GM23338 (cell line): ENCODE results near the gene SIL1. TPM values are rescaled to one million over a fixed set of nuclear protein-coding genes. Genes with fewer than 3 reads are reported as not detected.

Experiments used
- ATAC-seq: fragments of 200-7000 bp; cut with Tn5 transposase; 3 replicates; pipeline ENCODE4 v1.9.1; 2020
- DNase-seq: peaks from one replicate; pipeline ENCODE4 v3.0.0-alpha.2; 2015; ENCODE audit warnings: low spot score
- H2AFZ ChIP-seq: fragments of 200-600 bp; sonication (generic); 2 replicates; pipeline ENCODE4 v1.8.0; 2016; ENCODE audit warnings: antibody characterized with exemption, mild to moderate bottlenecking, moderate library complexity
- H3F3A ChIP-seq: fragments of 200-600 bp; sonication (generic); replicated peaks from 2 replicates; pipeline ENCODE4 v1.8.0; 2017; ENCODE audit warnings: antibody characterized with exemption, mixed run types, low read depth
- H3K27ac ChIP-seq: fragments of 200-600 bp; sonication (generic); 2 replicates; pipeline ENCODE4 v1.6.1; 2016; ENCODE audit warnings: low read depth
- H3K27me3 ChIP-seq: fragments of 200-600 bp; sonication (generic); 2 replicates; pipeline ENCODE4 v1.8.0; 2016; ENCODE audit warnings: mild to moderate bottlenecking, mixed run types, moderate library complexity; ENCODE audit not compliant: insufficient read depth
- H3K36me3 ChIP-seq: fragments of 200-600 bp; sonication (generic); 2 replicates; pipeline ENCODE4 v1.8.0; 2016; ENCODE audit warnings: mild to moderate bottlenecking; ENCODE audit not compliant: insufficient read depth
- H3K4me1 ChIP-seq: fragments of 200-600 bp; sonication (generic); 2 replicates; pipeline ENCODE4 v1.8.0; 2016; ENCODE audit warnings: mild to moderate bottlenecking, moderate library complexity; ENCODE audit not compliant: insufficient read depth
- H3K4me2 ChIP-seq: fragments of 200-600 bp; sonication (generic); 2 replicates; pipeline ENCODE4 v1.7.1; 2017; ENCODE audit warnings: mixed run types
- H3K4me3 ChIP-seq: fragments of 200-600 bp; sonication (generic); 2 replicates; pipeline ENCODE4 v1.6.1; 2016; ENCODE audit warnings: mixed run types
- H3K79me2 ChIP-seq: fragments of 200-600 bp; sonication (generic); replicated peaks from 2 replicates; pipeline ENCODE4 v1.8.0; 2017; ENCODE audit warnings: mild to moderate bottlenecking; ENCODE audit not compliant: insufficient read depth
- H3K9me2 ChIP-seq: fragments of 200-600 bp; sonication (generic); 2 replicates; pipeline ENCODE4 v1.8.0; 2017; ENCODE audit not compliant: insufficient read depth
- H4K20me1 ChIP-seq: fragments of 200-600 bp; sonication (generic); replicated peaks from 2 replicates; pipeline ENCODE4 v1.8.0; 2017; ENCODE audit warnings: mild to moderate bottlenecking; ENCODE audit not compliant: insufficient read depth
- H3K27ac Mint-ChIP-seq: 2 replicates; pipeline ENCODE4 v1.8.0; 2020; ENCODE audit warnings: inconsistent platforms, mild to moderate bottlenecking, moderate library complexity, mixed read lengths
- H3K27me3 Mint-ChIP-seq: 3 replicates; pipeline ENCODE4 v1.8.0; 2022; ENCODE audit warnings: low read depth, mild to moderate bottlenecking, moderate library complexity, mixed read lengths, inconsistent platforms; ENCODE audit not compliant: insufficient read depth, poor library complexity
- H3K36me3 Mint-ChIP-seq: 3 replicates; pipeline ENCODE4 v1.8.0; 2021; ENCODE audit warnings: low read depth, mild to moderate bottlenecking, inconsistent platforms, moderate library complexity, mixed read lengths
- H3K4me1 Mint-ChIP-seq: 3 replicates; pipeline ENCODE4 v1.8.0; 2020; ENCODE audit warnings: mild to moderate bottlenecking, inconsistent platforms, mixed read lengths
- H3K4me3 Mint-ChIP-seq: 3 replicates; pipeline ENCODE4 v1.8.0; 2021; ENCODE audit warnings: moderate library complexity, mild to moderate bottlenecking, inconsistent platforms, mixed read lengths
- H3K9me3 Mint-ChIP-seq: 3 replicates; pipeline ENCODE4 v1.8.0; 2020; ENCODE audit warnings: moderate library complexity, mild to moderate bottlenecking, inconsistent platforms, mixed read lengths
- CREB1 ChIP-seq: fragments of 250-450 bp; sonication (Bioruptor Pico); IDR thresholded peaks from 2 replicates; pipeline ENCODE4 v1.5.0; 2020; ENCODE audit warnings: low read depth, mild to moderate bottlenecking, moderate library complexity
- CTCF ChIP-seq, 2 experiments: fragments of 200-600 bp in 1 of 2; sonication (generic) in 1 of 2; conservative IDR thresholded peaks; 2 replicates each; pipeline versions ENCODE4 v1.5.1 to v1.6.1; 2016 to 2017; ENCODE audit warnings: antibody characterized with exemption in 2 of 2, low read depth in 2 of 2, mild to moderate bottlenecking in 2 of 2, moderate library complexity in 1 of 2
- ETS1 ChIP-seq: IDR thresholded peaks from 2 replicates; pipeline ENCODE4 v1.6.1; 2016; ENCODE audit warnings: antibody characterized with exemption
- EZH2 ChIP-seq: fragments of 200-600 bp; sonication (generic); IDR thresholded peaks from one replicate; pipeline ENCODE4 v1.8.0; 2017; ENCODE audit warnings: antibody characterized with exemption, mild to moderate bottlenecking, low read depth; ENCODE audit not compliant: unreplicated experiment
- EZH2phosphoT487 ChIP-seq: fragments of 200-600 bp; sonication (generic); IDR thresholded peaks from one replicate; pipeline ENCODE4 v1.8.1; 2018; ENCODE audit warnings: antibody characterized with exemption; ENCODE audit not compliant: unreplicated experiment
- JUNB ChIP-seq: IDR thresholded peaks from one replicate; pipeline ENCODE4 v1.6.1; 2016; ENCODE audit warnings: antibody characterized with exemption; ENCODE audit not compliant: unreplicated experiment
- NANOG ChIP-seq: IDR thresholded peaks from 2 replicates; pipeline ENCODE4 v1.6.1; 2016; ENCODE audit warnings: antibody characterized with exemption, borderline replicate concordance
- POLR2AphosphoS5 ChIP-seq: IDR thresholded peaks from 2 replicates; pipeline ENCODE4 v1.6.1; 2016; ENCODE audit warnings: antibody characterized with exemption, low read depth
- REST ChIP-seq: IDR thresholded peaks from one replicate; pipeline ENCODE4 v1.6.1; 2018; ENCODE audit warnings: antibody characterized with exemption; ENCODE audit not compliant: unreplicated experiment
- STAT1 ChIP-seq: IDR thresholded peaks from one replicate; pipeline ENCODE4 v1.6.1; 2016; ENCODE audit warnings: antibody characterized with exemption; ENCODE audit not compliant: unreplicated experiment
- ZNF331 ChIP-seq: fragments of 250-450 bp; sonication (Bioruptor Pico); IDR thresholded peaks from 2 replicates; pipeline ENCODE4 v1.5.0; 2020; ENCODE audit warnings: low read depth, mild to moderate bottlenecking, moderate library complexity
- ZNF462 ChIP-seq: fragments of 250-450 bp; sonication (Bioruptor Pico); IDR thresholded peaks from 2 replicates; pipeline ENCODE4 v1.5.0; 2020; ENCODE audit warnings: mild to moderate bottlenecking, moderate library complexity
- polyA plus RNA-seq: library from polyadenylated mRNA; unstranded; fragments of >200 nt; fragmentation: Nextera tagmentation; extraction: Ambion mirVana; gene quantifications from 2 replicates; pipeline ENCODE4 v1.2.1, GENCODE V29; 2016
- total RNA-seq: library from RNA; depleted of rRNA; stranded (reverse); fragments of >200 nt; shearing (Covaris generic); gene quantifications from 2 replicates; pipeline ENCODE4 v1.2.3, GENCODE V29; 2014

Gene SIL1
- total and polyA plus RNA-seq, 2 experiments from 2014 or later = 5.5 to 5.9 TPM

- H3F3A ChIP-seq = no peaks in the 10 kb centered on the region
- Mint-ChIP-seq H3K36me3 (peaks cover 69% of the 10 kb centered on the region), H3K27me3 (peaks cover 21% of the 10 kb centered on the region), H3K9me3 (no peaks in the 10 kb centered on the region), H3K27ac (no peak overlapping the region), H3K4me1 (peaks cover 38% of the 10 kb centered on the region), H3K4me3 (no peak overlapping the region)
- H4K20me1 ChIP-seq = no peaks in the 10 kb centered on the region; the same call in 1 of the 2 replicates
- H3K9me2 ChIP-seq = no peaks in the 10 kb centered on the region
- no peaks in the 10 kb centered on the region for H3K79me2 ChIP-seq
- no peaks in the 10 kb centered on the region for H3K27me3 ChIP-seq
- H3K36me3 ChIP-seq = peaks cover 39% of the 10 kb centered on the region
- H3K27ac ChIP-seq = no peak overlapping the region
- TF ChIP-seq EZH2phosphoT487 = no peak
- no peak for TF ChIP-seq JUNB
- no peak for TF ChIP-seq REST
- no peak for TF ChIP-seq CTCF (conservative IDR thresholded peaks at IDR 0.05; ENCODE audit: low read depth in 2 of 2)
- no peak for TF ChIP-seq CREB1 (CRISPR knock-in tag)
- TF ChIP-seq STAT1 = no peak
- TF ChIP-seq ZNF331 (CRISPR knock-in tag) = no peak
- no peak for TF ChIP-seq ZNF462 (CRISPR knock-in tag)
- TF ChIP-seq EZH2 = no peak
- no peak for TF ChIP-seq ETS1
- TF ChIP-seq POLR2AphosphoS5 = no peak
- no peak for TF ChIP-seq NANOG
- H3K4me3 ChIP-seq = no peak overlapping the region
- ATAC-seq (no peak), DNase-seq (no peak)
- H2AFZ ChIP-seq = no peak overlapping the region
- peaks cover 4% of the 10 kb centered on the region for H3K4me1 ChIP-seq
- no peak overlapping the region for H3K4me2 ChIP-seq
Observed at GRCh38 chr5:138933522-138934290, 264.5 kb downstream of the SIL1 start.
